H9 (cell line): ENCODE data around the gene XK. TPM values are rescaled to one million over a fixed set of nuclear protein-coding genes. Genes with fewer than 3 reads are reported as not detected.

ENCODE experiments used
- DNase-seq: peaks from one replicate; pipeline ENCODE4 v3.0.0-alpha.2; 2017
- H2AFZ ChIP-seq: one replicate; pipeline ENCODE4 v1.6.1; 2013; ENCODE audit warnings: mild to moderate bottlenecking, low read length, control low read depth, moderate library complexity
- H2AK5ac ChIP-seq: 2 replicates; pipeline ENCODE4 v1.6.1; 2013; ENCODE audit warnings: low read length, control low read depth, mixed read lengths; ENCODE audit not compliant: insufficient read length
- H2BK120ac ChIP-seq: one replicate; pipeline ENCODE4 v1.6.1; 2013; ENCODE audit warnings: low read depth, mild to moderate bottlenecking, low read length, control low read depth, inconsistent platforms; ENCODE audit not compliant: poor library complexity, severe bottlenecking
- H2BK12ac ChIP-seq: 2 replicates; pipeline ENCODE4 v1.6.1; 2013; ENCODE audit warnings: low read length, control low read depth, mixed read lengths, low read depth; ENCODE audit not compliant: insufficient read length
- H2BK15ac ChIP-seq: 2 replicates; pipeline ENCODE4 v1.6.1; 2013; ENCODE audit warnings: low read depth, low read length, control low read depth
- H2BK20ac ChIP-seq: one replicate; pipeline ENCODE4 v1.6.1; 2013; ENCODE audit warnings: low read depth, mild to moderate bottlenecking, low read length, control low read depth, inconsistent platforms; ENCODE audit not compliant: poor library complexity, severe bottlenecking
- H2BK5ac ChIP-seq: 2 replicates; pipeline ENCODE4 v1.6.1; 2013; ENCODE audit warnings: low read length, control low read depth, mixed read lengths; ENCODE audit not compliant: insufficient read length
- H3K14ac ChIP-seq: 2 replicates; pipeline ENCODE4 v1.6.1; 2013; ENCODE audit warnings: low read length, control low read depth; ENCODE audit not compliant: insufficient read depth
- H3K18ac ChIP-seq: 2 replicates; pipeline ENCODE4 v1.6.1; 2013; ENCODE audit warnings: low read depth, mild to moderate bottlenecking, mixed read lengths, low read length, control low read depth; ENCODE audit not compliant: insufficient read length
- H3K23ac ChIP-seq: 2 replicates; pipeline ENCODE4 v1.6.1; 2013; ENCODE audit warnings: low read length, control low read depth, mixed read lengths, low read depth; ENCODE audit not compliant: insufficient read length
- H3K23me2 ChIP-seq: 2 replicates; pipeline ENCODE4 v1.6.1; 2013; ENCODE audit warnings: low read depth, mild to moderate bottlenecking, mixed read lengths, low read length, control low read depth; ENCODE audit not compliant: insufficient read length, poor library complexity, severe bottlenecking
- H3K27ac ChIP-seq: 2 replicates; pipeline ENCODE4 v1.5.1; 2013; ENCODE audit warnings: low read length, control low read depth, mixed read lengths, low read depth; ENCODE audit not compliant: insufficient read length
- H3K27me3 ChIP-seq: 2 replicates; pipeline ENCODE4 v1.6.1; 2013; ENCODE audit warnings: low read length, control low read depth, inconsistent platforms; ENCODE audit not compliant: insufficient read depth
- H3K4ac ChIP-seq: 2 replicates; pipeline ENCODE4 v1.6.1; 2013; ENCODE audit warnings: low read depth, mild to moderate bottlenecking, control low read depth, inconsistent platforms, low read length, moderate library complexity
- H3K4me1 ChIP-seq: 2 replicates; pipeline ENCODE4 v1.6.1; 2013; ENCODE audit warnings: low read length, control low read depth, inconsistent platforms; ENCODE audit not compliant: insufficient read depth
- H3K4me2 ChIP-seq: 2 replicates; pipeline ENCODE4 v1.6.1; 2013; ENCODE audit warnings: low read length, control low read depth, mixed read lengths; ENCODE audit not compliant: insufficient read length, insufficient read depth
- H3K56ac ChIP-seq: 2 replicates; pipeline ENCODE4 v1.6.1; 2013; ENCODE audit warnings: low read depth, mild to moderate bottlenecking, mixed read lengths, low read length, control low read depth; ENCODE audit not compliant: insufficient read length
- H3K79me1 ChIP-seq: 2 replicates; pipeline ENCODE4 v1.6.1; 2013; ENCODE audit warnings: low read depth, mild to moderate bottlenecking, moderate library complexity, low read length, control low read depth, inconsistent platforms; ENCODE audit not compliant: insufficient read depth, poor library complexity, severe bottlenecking
- H3K79me2 ChIP-seq: 2 replicates; pipeline ENCODE4 v1.6.1; 2013; ENCODE audit warnings: low read length, control low read depth, inconsistent platforms; ENCODE audit not compliant: insufficient read depth
- H3K9ac ChIP-seq: 2 replicates; pipeline ENCODE4 v1.6.1; 2013; ENCODE audit warnings: low read length, control low read depth, mixed read lengths; ENCODE audit not compliant: insufficient read length; ENCODE audit errors: extremely low read depth
- H3K9me3 ChIP-seq: one replicate; pipeline ENCODE4 v1.6.1; 2013; ENCODE audit warnings: low read depth, low read length, inconsistent platforms; ENCODE audit not compliant: control insufficient read depth
- H3T11ph ChIP-seq: one replicate; pipeline ENCODE4 v1.6.1; 2013; ENCODE audit warnings: mild to moderate bottlenecking, low read length, control low read depth, inconsistent platforms
- H4K20me1 ChIP-seq: one replicate; pipeline ENCODE4 v1.6.1; 2013; ENCODE audit not compliant: control insufficient read depth, insufficient read length, insufficient read depth
- H4K5ac ChIP-seq: 2 replicates; pipeline ENCODE4 v1.6.1; 2013; ENCODE audit warnings: low read depth, mild to moderate bottlenecking, mixed read lengths, low read length, control low read depth; ENCODE audit not compliant: insufficient read length
- H4K8ac ChIP-seq: replicated peaks from 2 replicates; pipeline ENCODE4 v1.6.1; 2013; ENCODE audit warnings: low read length, control low read depth, mixed read lengths, low read depth; ENCODE audit not compliant: insufficient read length
- H4K91ac ChIP-seq: 2 replicates; pipeline ENCODE4 v1.6.1; 2013; ENCODE audit warnings: low read depth, mild to moderate bottlenecking, moderate library complexity, mixed read lengths, low read length, control low read depth; ENCODE audit not compliant: insufficient read length
- H3K27ac Mint-ChIP-seq, 3 experiments: 2 replicates in 2 of 3; 3 replicates in 1 of 3; pipeline ENCODE4 v1.8.0; 2020 to 2021; ENCODE audit warnings: mixed read lengths in 3 of 3, mild to moderate bottlenecking in 1 of 3, moderate library complexity in 1 of 3
- H3K27me3 Mint-ChIP-seq: 2 replicates; pipeline ENCODE4 v1.8.0; 2021; ENCODE audit warnings: low read depth, mild to moderate bottlenecking, moderate library complexity, mixed read lengths
- H3K36me3 Mint-ChIP-seq, 3 experiments: 2 replicates in 2 of 3; 3 replicates in 1 of 3; pipeline ENCODE4 v1.8.0; 2020 to 2021; ENCODE audit warnings: low read depth in 3 of 3, mixed read lengths in 3 of 3; ENCODE audit not compliant: insufficient read depth in 1 of 3
- H3K4me1 Mint-ChIP-seq, 2 experiments: 2 replicates each; pipeline ENCODE4 v1.8.0; 2020; ENCODE audit warnings: mixed read lengths in 2 of 2
- H3K4me3 Mint-ChIP-seq, 2 experiments: 2 replicates in 1 of 2; 3 replicates in 1 of 2; pipeline ENCODE4 v1.8.0; 2020 to 2021; ENCODE audit warnings: mild to moderate bottlenecking in 2 of 2, mixed read lengths in 2 of 2, moderate library complexity in 1 of 2
- H3K9me3 Mint-ChIP-seq, 2 experiments: 2 replicates in 1 of 2; 3 replicates in 1 of 2; pipeline ENCODE4 v1.8.0; 2020; ENCODE audit warnings: mild to moderate bottlenecking in 2 of 2, mixed read lengths in 2 of 2, moderate library complexity in 1 of 2
- CTCF ChIP-seq: fragments of 200-600 bp; sonication (generic); conservative IDR thresholded peaks from 3 replicates; pipeline ENCODE4 v1.8.0; 2021; ENCODE audit warnings: antibody characterized with exemption, mild to moderate bottlenecking
- total RNA-seq: library from RNA; stranded (reverse); gene quantifications from 2 replicates; pipeline ENCODE4 v1.2.1, GENCODE V29; 2021

Gene XK
- total RNA-seq, 1 experiment from 2014 or later = 0.85 TPM

- Histone ChIP-seq H3K27ac (no peak overlapping the region), H4K5ac (no peak overlapping the region), H3K18ac (no peak overlapping the region), H2BK5ac (no peak overlapping the region), H2BK12ac (no peak overlapping the region), H3K14ac (no peak overlapping the region), H2AK5ac (no peak overlapping the region), H3K9ac (no peak overlapping the region), H3K56ac (no peak overlapping the region), H3K27me3 (no peaks in the 10 kb centered on the region), H3K4me1 (no peaks in the 10 kb centered on the region), H3K79me2 (no peaks in the 10 kb centered on the region), H4K91ac (no peak overlapping the region), H2AFZ (no peak overlapping the region), H4K8ac (no peak overlapping the region), H2BK15ac (no peak overlapping the region), H3K4me2 (no peak overlapping the region), H3K23me2 (no peaks in the 10 kb centered on the region), H3K9me3 (no peaks in the 10 kb centered on the region), H3K23ac (no peak overlapping the region), H4K20me1 (no peaks in the 10 kb centered on the region), H3K79me1 (no peaks in the 10 kb centered on the region), H3T11ph (no peak overlapping the region), H2BK20ac (no peak overlapping the region), H2BK120ac (no peak overlapping the region), H3K4ac (no peak overlapping the region)
- no peak for TF ChIP-seq CTCF
- Mint-ChIP-seq H3K4me3 (no peak overlapping the region), H3K9me3 (peaks cover 27 to 28% of the 10 kb centered on the region in 2 experiments), H3K27ac (no peak overlapping the region), H3K4me1 (no peaks in the 10 kb centered on the region), H3K27me3 (no peaks in the 10 kb centered on the region), H3K36me3 (no peaks in the 10 kb centered on the region)
- no peak for DNase-seq
These were observed 90.8 kb downstream of the XK start for GRCh38 chrX:37776283-37776986.
